HG03354 (cell line): ENCODE results near the gene RBM15B.

Experiments used
- ATAC-seq: cut with Tn5 transposase; IDR thresholded peaks from one replicate; pipeline ENCODE4 v1.9.1; 2021; ENCODE audit warnings: mild to moderate bottlenecking; ENCODE audit not compliant: unreplicated experiment, poor library complexity, severe bottlenecking

Gene RBM15B

GRCh38 chr3:51390246-51391074 is 625 bp upstream of the RBM15B start:
- ATAC-seq: no peak

- ATAC-seq: peak; percentile 27
Measured at GRCh38 chr3:51391566-51392354, 675 bp downstream of the RBM15B start.

DNA sequence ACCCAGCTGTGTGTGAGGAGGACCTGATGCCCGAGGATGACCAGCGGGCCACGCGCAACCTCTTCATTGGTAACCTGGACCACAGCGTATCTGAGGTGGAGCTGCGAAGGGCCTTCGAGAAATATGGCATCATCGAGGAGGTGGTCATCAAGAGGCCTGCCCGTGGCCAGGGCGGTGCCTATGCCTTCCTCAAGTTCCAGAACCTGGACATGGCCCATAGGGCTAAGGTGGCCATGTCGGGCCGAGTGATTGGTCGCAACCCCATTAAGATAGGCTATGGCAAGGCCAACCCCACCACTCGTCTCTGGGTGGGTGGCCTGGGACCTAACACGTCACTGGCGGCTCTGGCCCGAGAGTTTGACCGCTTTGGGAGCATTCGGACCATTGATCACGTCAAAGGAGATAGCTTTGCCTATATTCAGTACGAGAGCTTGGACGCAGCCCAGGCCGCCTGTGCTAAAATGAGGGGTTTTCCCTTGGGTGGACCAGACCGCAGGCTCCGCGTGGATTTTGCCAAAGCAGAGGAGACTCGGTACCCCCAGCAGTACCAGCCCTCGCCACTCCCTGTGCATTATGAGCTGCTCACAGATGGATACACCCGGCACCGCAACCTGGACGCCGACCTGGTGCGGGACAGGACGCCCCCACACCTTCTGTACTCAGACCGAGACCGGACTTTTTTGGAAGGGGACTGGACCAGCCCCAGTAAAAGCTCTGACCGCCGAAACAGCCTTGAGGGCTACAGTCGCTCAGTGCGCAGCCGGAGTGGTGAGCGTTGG is 1.5 kb downstream of the RBM15B start:
- ATAC-seq: no peak

DNA sequence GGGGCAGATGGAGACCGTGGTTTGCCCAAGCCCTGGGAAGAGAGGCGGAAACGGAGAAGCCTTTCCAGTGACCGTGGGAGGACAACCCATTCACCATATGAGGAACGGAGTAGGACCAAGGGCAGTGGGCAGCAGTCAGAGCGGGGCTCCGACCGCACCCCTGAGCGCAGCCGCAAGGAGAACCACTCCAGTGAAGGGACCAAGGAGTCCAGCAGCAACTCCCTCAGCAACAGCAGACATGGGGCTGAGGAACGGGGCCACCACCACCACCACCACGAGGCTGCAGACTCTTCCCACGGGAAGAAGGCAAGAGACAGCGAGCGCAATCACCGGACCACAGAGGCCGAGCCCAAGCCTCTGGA is 2.0 kb downstream of the RBM15B start:
- no peak for ATAC-seq

- ATAC-seq: no peak
Measured at GRCh38 chr3:51393564-51393963, 2.5 kb downstream of the RBM15B start.

GRCh38 chr3:51394541-51394940 is 3.5 kb downstream of the RBM15B start:
- ATAC-seq: no peak

DNA sequence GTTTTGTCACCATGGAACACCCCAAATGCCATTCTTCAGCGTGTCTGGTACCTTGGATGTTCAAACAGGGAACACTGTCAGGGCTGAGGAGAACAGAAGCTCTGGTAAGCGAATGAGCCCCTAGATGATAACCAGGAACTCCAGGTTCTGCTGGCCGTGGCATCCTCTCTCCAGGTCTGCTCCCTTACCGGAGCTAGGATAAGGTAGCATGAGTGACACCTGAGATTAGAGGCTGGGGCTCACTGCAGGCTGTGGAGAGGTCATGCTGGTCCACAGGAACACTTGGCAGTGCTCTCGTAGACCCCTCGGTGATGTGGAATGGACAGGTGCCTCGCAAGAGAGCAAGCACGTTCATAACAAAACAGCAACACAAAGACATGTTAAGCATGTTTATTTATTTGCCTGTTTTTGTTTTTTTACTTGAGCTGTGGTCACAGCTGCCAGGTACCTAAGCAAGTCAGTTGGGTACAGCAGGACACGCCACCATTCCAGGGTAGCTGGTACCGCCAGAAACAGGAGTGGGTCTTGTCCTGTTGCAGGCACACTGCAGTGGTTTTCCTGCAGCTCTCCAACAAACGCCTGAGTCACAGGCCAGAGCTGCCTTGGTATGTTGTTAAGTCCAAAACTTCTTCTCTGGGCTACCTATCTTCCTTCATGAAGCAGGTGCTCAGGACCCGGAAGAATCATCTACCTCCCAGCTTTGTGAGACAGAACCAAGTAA is 4.6 kb downstream of the RBM15B start:
- ATAC-seq: no peak

DNA sequence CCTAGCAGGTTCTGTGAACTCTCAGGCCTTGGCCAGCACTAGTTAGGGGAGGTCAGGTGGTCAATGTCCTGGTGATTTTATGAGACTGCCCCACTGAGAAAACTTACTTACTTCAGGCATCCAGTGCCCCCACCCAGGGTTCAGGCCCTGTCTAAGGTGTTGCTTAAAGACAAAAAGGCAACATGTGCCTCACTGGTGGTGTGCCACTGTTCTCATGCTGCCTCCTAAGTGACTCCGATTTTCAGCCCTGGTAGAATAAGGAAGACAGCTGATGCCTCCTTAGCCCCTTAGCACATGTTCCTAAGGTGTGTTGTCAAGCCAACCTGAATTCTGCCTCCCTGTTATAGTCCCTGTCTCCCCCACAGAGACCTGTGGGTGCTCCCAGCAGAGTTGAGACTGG is 5.3 kb downstream of the RBM15B start:
- no peak for ATAC-seq

DNA sequence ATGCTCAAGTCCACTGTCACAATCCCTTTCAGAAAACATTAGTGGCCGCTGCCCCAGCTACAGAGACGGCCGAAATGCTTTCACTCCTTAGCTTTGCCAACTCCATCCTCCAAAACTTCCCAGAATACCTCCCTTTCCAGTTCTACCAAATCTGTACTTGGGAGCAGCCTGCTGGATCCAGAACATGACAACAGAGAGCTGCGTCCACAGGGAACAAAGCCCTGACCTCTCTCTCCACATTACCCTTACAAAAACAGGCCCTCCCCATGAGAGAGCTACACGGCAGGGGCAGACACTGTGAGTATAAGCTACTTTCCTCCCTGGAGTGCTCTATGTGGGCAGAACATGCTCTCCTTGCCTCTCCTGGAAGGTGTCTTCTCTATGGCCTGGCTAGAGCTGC is 6.3 kb downstream of the RBM15B start:
- no peak for ATAC-seq

DNA sequence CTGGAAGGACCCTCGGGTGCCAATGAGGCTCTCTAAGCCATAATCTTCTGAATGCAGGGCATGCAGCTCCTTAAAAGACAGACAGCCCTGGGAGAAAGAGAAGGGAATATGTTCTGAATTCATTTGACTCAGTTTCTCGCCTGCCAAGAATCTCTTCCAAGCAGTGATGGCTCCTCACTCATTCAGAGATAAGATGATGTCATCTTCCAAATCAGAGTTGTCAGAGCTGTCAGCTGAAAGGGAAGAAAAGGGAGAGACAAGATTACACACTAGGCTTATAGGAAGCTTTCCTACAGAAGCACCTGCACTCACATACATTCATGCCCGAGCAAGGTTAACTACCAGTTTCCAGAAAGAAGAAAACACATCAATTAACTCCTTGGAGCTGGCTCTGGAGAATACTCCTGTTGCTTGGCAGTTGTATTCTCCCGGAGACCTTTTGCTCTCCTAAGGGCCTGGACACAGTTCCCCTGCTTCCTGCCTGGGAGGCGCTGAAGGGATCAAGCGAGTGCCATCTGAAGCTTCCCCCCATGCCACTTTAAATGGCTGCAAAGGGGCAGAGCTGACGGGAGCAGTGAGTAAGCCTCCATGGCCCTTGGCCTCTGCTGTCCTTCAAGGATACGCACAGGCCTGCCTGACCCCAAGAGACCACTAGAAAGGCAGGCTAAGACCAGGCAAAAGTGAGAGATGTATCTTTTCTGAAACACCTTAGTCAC is 7.7 kb downstream of the RBM15B start:
- ATAC-seq: no peak

GRCh38 chr3:51400166-51400565 is 9.1 kb downstream of the RBM15B start:
- no peak for ATAC-seq

GRCh38 chr3:51401735-51402134 is 10.7 kb downstream of the RBM15B start:
- ATAC-seq: no peak

- ATAC-seq: no peak
Measured at GRCh38 chr3:51403675-51404074, 12.6 kb downstream of the RBM15B start.

GRCh38 chr3:51408021-51408420 is 16.9 kb downstream of the RBM15B start:
- no peak for ATAC-seq

GRCh38 chr3:51408813-51409212 is 17.7 kb downstream of the RBM15B start:
- ATAC-seq: no peak

DNA sequence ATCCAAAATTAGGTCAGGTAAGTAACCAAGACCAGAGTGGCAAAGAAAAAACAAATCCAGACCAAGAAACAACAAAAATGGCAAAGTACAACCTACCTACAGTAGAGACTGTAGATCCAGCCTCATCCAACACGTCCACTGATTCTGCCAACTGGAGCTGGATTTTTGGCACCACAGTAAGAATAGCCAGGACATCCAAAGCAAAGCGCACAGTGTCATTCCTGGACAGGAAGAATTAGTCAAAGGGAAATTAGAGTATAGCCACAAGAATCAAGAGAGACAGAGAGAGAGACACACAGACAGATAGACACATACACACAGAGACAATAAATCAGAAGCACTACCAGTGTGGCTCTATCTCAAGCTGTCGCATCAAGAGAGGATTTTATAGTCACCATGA is 31.1 kb downstream of the RBM15B start:
- no peak for ATAC-seq

DNA sequence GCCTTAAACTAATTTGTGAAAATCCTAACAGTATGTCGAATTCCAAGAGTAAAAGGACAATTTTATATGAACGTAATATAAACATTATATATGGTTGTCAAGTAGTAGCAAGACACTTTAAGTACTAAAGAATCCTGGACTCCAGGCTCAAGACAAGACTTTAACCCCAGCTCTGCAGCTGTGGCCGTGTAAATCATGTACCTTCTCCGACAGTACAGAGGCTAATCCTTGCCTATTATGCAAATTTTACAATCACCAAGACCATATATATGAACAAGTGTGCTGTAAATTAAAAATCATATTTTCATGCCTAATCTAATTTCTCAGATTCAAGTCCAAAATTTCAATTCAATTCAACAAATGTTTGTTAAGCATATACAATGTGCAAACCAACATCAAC is 35.8 kb downstream of the RBM15B start:
- ATAC-seq: no peak

GRCh38 chr3:51429138-51429537 is 38.1 kb downstream of the RBM15B start:
- no peak for ATAC-seq

GRCh38 chr3:51434110-51434509 is 43.0 kb downstream of the RBM15B start:
- no peak for ATAC-seq
